ENCODE results near the gene ENOX1.

Gene ENOX1

DNA sequence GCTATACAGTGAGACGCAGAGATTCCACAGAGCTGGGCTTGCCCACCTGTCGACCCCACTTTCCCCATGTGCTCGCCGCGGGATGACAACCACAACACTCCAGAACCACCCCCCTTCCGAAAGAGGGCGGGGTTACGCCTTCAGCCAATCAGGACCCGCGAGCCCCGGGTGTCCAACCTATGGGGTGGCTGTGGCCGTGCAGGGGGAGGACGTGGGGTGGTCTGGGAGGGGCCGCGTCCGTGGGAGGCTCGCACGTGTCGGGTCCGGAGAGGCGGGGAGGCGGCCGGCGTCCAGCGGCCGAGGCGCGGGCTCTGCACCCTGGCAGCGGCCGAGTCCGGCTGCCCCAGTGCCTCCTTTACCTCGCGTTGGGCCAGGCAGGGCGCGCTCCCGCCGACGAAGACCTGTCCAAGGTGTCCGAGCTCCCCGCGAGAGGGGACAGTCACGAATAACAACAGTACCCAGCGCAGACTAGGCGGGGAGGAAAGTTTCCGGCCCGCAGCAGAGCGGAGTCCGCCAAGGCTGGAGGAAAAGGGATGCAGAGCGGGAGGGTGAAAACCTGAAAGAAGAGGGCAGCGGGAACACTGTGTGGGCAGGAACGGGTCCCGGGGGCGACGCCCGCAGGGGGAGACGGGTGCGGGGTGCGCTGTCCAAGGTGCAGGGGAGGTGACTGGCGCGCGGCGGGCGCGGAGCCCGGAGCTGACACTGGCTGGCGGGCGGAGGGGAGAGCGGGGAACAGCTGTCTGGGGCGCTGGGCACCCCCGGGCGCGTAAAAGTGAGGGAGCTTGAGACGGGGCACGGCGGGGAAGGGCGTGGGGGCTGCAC lies 911 bp downstream of the ENOX1 start:
- peak in 1 of 2 donors; percentile 1 for DNase-seq (ENCODE audit: low read depth in 1 of 2, low spot score in 1 of 2)

- DNase-seq (ENCODE audit: low read depth in 1 of 2, low spot score in 1 of 2) = no peak
Measured at GRCh38 chr13:43785261-43785649, 1.5 kb downstream of the ENOX1 start.

DNA sequence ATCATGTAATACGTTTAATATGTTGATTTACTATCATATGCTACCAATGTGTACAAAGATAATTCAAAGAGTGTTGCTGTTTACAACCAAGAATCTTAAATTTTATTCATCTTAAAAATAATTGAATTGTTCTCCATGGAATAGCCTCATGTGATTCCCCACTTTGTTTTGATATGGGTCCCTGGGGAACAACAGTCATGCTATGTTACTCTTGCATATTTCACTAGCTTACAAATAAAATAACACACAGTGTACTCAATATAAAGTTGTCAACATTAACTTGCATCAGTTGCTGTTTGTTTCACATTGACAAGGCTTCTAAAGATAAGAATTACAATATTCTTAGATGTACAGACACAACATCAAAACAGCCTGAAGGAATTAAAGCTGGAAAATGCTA lies 2.3 kb downstream of the ENOX1 start:
- no peak for DNase-seq (ENCODE audit: low read depth in 1 of 2, low spot score in 1 of 2)

DNA sequence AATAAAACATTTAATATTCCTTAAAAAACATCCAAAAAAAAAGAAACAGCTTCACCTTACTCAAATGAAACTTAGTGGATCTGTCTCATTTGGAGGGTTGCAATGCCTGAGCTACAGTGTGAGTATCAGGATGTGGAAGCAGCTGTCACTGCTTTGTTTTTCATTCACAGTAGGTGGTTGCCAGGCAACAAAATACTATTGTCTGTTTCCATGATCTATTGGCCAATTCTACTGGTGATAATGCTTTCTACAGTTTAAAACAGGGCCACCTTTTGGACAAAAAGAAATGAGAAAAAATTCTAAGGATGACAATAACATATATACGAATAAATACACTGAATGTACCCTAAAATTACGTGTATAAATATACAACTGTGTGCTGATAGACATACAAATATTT lies 3.0 kb downstream of the ENOX1 start:
- no peak for DNase-seq (ENCODE audit: low read depth in 1 of 2, low spot score in 1 of 2)

- no peak for DNase-seq (ENCODE audit: low read depth in 1 of 2, low spot score in 1 of 2)
Measured at GRCh38 chr13:43782686-43783085, 4.1 kb downstream of the ENOX1 start.

- no peak for DNase-seq (ENCODE audit: low read depth in 1 of 2, low spot score in 1 of 2)
Measured at GRCh38 chr13:43780666-43781065, 6.1 kb downstream of the ENOX1 start.

- DNase-seq (ENCODE audit: low read depth in 1 of 2, low spot score in 1 of 2) = no peak
Measured at GRCh38 chr13:43776501-43777079, 10.2 kb downstream of the ENOX1 start.

DNA sequence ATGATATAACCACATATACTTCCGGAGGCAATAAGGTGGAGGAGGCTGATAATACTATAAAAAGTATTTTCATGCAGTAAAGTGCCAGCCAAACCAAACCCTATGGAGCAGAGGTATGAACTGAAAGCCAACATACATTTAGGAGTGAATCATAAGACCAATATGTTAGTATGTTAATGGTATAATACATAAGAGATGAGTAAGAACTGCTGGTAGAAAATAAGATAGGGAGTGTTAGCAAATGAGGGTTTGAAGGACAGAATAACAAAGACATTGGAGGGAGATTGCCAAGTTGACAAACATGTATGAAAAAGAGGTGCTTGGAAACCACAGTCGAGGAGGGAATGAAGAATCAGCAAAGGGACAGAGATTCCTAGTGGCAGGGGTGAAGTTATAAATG lies 10.8 kb downstream of the ENOX1 start:
- DNase-seq (ENCODE audit: low read depth in 1 of 2, low spot score in 1 of 2) = no peak

- no peak for DNase-seq (ENCODE audit: low read depth in 1 of 2, low spot score in 1 of 2)
Measured at GRCh38 chr13:43773602-43774001, 13.2 kb downstream of the ENOX1 start.

DNA sequence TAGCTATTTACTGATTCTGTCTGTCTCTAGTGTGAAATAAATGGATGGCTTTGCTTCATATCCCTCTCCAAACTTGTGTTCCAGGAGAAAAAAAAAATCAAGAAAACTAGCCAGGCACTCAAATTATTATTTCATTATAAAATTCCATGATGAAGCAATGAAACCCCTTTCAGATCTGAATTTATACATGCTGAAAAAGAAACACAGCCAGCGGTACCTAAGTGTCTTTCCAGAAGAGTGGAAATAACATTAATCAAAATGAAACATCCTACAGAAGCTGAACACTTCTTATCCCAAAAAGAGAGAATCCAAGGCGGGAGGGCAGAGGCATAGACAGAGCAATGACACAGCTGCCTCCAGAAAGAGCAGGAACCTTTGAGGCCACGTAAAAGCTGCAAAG lies 15.9 kb downstream of the ENOX1 start:
- DNase-seq (ENCODE audit: low read depth in 1 of 2, low spot score in 1 of 2) = no peak

DNA sequence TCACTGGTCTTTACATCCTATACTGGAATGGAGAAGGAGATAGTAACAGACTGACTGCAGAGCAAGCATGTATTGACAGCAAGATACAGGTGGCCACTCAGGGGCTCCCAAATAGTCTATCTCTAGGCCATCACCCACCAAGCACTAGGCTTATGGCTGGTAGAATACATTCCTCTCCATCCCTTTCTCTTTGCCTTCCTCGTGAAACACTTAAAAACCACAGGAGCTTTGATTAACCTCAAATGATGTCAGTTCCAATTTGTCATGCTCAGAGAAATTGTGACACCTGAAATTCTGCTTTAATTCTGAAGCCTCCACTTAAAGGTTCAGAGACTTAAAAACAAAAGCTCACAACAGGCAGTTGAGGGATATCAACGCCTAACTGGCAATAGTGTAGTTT lies 17.2 kb downstream of the ENOX1 start:
- no peak for DNase-seq (ENCODE audit: low read depth in 1 of 2, low spot score in 1 of 2)

- DNase-seq (ENCODE audit: low read depth in 1 of 2, low spot score in 1 of 2) = no peak
Measured at GRCh38 chr13:43767341-43767931, 19.3 kb downstream of the ENOX1 start.

- DNase-seq (ENCODE audit: low read depth in 1 of 2, low spot score in 1 of 2) = no peak
Measured at GRCh38 chr13:43766725-43767124, 20.0 kb downstream of the ENOX1 start.

- DNase-seq (ENCODE audit: low read depth in 1 of 2, low spot score in 1 of 2) = no peak
Measured at GRCh38 chr13:43764349-43764748, 22.4 kb downstream of the ENOX1 start.

DNA sequence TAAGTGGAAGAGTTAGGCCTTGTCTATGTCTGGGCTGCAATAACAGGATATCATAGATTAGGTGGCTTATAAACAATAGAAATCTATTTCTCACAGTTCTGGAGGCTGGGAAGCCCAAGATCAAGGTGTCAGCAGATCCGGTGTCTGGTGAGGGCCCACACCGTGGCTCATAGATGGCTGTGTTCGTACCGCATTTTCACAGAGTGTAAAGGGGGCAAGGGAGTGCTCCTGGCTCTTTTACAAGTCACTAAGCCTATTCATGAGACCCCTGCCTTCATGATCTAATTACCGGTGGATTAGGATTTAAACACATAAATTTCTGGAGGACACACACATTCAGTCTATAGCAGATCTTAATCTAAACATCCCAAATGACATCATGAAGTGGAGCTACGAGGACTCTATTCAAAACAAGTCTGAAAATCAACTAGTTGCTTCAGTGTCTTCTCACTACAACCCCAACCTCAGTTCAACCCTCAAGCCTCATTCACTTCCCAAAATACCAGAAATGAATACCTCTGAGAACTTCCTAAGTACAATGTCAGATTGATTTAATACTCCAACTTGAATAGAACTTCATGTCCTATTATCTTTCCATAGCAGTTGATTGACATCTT lies 23.5 kb downstream of the ENOX1 start:
- no peak for DNase-seq (ENCODE audit: low read depth in 1 of 2, low spot score in 1 of 2)

DNA sequence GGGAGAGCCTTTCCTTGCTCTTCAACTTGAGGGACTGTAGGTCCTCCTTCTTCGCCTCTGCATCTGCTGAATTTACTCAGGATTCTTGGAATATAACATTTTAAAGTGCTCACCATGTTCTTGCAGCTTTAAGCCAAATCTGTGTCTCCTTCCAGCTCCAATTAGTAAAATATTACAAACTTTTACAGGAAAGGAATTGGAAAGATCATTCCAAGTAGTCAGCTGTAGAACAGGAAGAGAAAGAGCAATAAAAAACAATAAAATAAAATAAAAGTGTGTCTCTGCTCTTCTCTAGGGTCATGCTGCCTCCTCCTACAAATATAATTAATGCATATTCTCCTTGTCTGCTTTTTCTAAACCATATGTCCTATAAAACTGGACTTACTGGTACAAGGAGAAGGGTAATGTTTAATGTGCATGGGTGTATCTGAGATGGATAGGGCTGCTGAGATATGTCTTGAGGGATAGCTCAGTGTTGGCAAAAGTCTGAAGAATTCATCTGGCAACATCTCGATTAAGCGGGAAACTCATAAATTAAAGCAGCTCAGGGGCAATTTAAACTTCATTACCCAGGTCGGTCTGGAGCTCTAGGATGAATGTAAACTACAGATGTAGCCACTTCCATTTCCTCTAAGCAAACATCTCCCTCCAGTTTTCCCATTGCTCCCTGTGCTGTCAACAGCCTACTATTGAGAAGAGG lies 25.0 kb downstream of the ENOX1 start:
- DNase-seq (ENCODE audit: low read depth in 1 of 2, low spot score in 1 of 2) = no peak

- no peak for DNase-seq (ENCODE audit: low read depth in 1 of 2, low spot score in 1 of 2)
Measured at GRCh38 chr13:43760257-43760656, 26.5 kb downstream of the ENOX1 start.

DNA sequence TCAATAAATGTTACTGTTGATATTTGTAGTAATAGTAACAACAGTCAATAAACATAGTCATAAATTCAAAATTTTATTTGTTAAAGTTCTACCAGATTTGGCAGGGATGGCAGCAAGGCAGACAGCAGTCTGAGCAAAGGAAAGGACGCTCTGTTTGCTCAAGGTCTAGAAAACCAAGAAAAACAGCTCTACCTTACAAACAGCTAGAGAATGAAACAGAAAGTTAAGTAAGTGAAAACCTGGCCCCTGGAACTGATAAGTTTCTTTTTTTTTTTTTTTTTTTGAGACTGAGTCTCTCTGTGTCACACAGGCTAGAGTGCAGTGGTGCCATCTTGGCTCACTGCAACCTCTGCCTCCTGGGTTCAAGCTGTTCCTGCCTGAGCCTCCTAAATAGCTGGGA lies 27.9 kb downstream of the ENOX1 start:
- DNase-seq (ENCODE audit: low read depth in 1 of 2, low spot score in 1 of 2) = no peak

DNA sequence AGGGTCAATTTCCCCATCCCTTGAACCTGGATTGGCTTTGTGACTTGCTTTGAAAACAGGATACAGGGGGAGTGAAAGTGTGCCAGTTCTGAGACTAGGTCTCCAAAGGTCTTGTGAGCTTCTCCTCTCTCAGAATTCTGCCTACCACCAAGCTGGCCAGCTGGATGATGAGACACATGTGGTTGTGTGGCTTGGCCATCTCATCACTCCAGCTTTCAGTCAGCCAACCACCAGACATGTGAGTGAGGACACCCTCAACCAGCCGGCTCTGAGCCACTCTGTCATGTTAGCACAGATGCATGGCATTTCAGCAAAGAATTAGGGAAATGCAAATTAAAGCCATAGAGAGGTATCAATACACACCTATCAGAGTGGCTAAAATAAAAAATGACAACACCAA lies 29.5 kb downstream of the ENOX1 start:
- no peak for DNase-seq (ENCODE audit: low read depth in 1 of 2, low spot score in 1 of 2)

- no peak for DNase-seq (ENCODE audit: low read depth in 1 of 2, low spot score in 1 of 2)
Measured at GRCh38 chr13:43755844-43756243, 30.9 kb downstream of the ENOX1 start.

GRCh38 chr13:43751624-43752023 lies 35.1 kb downstream of the ENOX1 start:
- no peak for DNase-seq (ENCODE audit: low read depth in 1 of 2, low spot score in 1 of 2)

DNA sequence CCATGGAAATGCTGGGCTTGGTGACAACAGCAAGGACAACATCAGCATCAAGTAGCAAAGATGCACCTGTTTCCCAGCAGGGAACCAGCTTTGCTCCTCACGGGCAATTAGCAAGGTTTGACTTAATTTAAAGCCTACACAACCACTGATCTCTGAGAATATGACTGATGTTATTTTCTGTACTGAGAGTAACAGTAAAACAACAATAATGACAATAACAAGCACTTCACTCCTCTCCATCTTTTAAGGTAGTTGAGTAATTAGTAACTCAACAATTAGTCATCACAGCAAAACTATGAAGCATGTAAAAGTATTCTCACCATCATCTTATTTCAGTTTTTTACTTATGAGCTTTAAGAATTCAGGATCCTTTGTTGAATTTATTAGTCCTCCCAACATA lies 37.3 kb downstream of the ENOX1 start:
- DNase-seq (ENCODE audit: low read depth in 1 of 2, low spot score in 1 of 2) = no peak

All from stimulated activated CD4-positive, alpha-beta T cell treated with anti-CD3 and anti-CD28 coated beads, Interleukin-15, amount 100 ng/mL, for 1 hour (primary cell).